ENCODE data around the gene CDK10.

CDK10 gene

GRCh38 chr16:89639385-89639784 is 47.1 kb upstream of the CDK10 start:
- H3K4me2 ChIP-seq (ENCODE audit: low read depth, low read length, poor library complexity, severe bottlenecking), result no peak overlapping the region
- TF ChIP-seq EZH2phosphoT487 (IDR thresholded peaks at IDR 0.05; ENCODE audit: borderline replicate concordance) (no peak), CTCF (conservative IDR thresholded peaks at IDR 0.05; ENCODE audit: low read length) (no peak)
- H3K4me3 ChIP-seq (ENCODE audit: low read length, poor library complexity, severe bottlenecking), result no peak overlapping the region
- no peak overlapping the region for H3K9ac ChIP-seq (ENCODE audit: low read depth, low read length, poor library complexity, severe bottlenecking)
- H3F3A ChIP-seq (ENCODE audit: low read depth), result no peaks in the 10 kb centered on the region
- no peaks in the 10 kb centered on the region for H3K9me2 ChIP-seq (replicated peaks; ENCODE audit: low read depth, low read length)
- H4K20me1 ChIP-seq (ENCODE audit: insufficient read depth, low read length, poor library complexity, severe bottlenecking), result no peaks in the 10 kb centered on the region
- no peak overlapping the region for H2AFZ ChIP-seq (ENCODE audit: low read length)
- H3K27me3 ChIP-seq (ENCODE audit: insufficient read depth, low read length, poor library complexity, severe bottlenecking), result no peaks in the 10 kb centered on the region
- no peaks in the 10 kb centered on the region for H3K4me1 ChIP-seq (ENCODE audit: insufficient read depth, low read length, poor library complexity, severe bottlenecking)
- H3K79me2 ChIP-seq (ENCODE audit: insufficient read depth, low read length), result no peaks in the 10 kb centered on the region
- H3K36me3 ChIP-seq (ENCODE audit: insufficient read depth, low read length), result no peaks in the 10 kb centered on the region
- H3K9me3 ChIP-seq (ENCODE audit: insufficient read depth, low read depth, low read length), result no peaks in the 10 kb centered on the region

DNA sequence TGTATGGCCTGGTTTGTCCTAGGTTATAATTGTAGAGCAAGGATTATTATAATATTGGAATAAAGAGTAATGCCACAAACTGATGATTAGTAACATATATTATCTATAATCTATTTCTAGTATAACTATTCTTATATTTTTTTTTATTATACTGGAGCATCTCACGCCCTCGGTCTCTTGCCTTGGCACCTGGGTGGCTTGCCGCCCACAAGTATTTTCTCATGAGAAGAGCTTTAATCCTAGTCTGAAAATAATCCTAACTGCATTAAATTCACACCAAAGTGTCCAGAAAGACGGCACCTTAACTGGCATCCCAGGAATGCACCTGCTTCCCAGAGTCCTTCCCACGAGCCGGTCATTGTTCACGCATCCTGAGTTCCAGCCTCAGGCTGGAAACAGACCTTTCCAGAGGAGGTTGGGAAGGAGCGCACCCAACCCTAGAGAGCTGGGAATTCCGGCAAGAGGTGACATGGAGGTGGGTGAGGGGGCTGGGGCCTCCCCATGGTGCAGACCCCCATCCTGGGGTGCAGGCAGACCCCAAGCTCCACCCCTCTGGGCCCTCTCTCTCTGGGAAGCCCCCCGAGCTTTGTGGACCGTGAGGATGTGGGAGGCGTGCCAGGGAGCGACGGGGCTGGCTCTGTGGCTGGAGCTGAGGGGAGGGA is 44.9 kb upstream of the CDK10 start:
- H3K4me2 ChIP-seq (ENCODE audit: low read depth, low read length, poor library complexity, severe bottlenecking), result no peak overlapping the region

DNA sequence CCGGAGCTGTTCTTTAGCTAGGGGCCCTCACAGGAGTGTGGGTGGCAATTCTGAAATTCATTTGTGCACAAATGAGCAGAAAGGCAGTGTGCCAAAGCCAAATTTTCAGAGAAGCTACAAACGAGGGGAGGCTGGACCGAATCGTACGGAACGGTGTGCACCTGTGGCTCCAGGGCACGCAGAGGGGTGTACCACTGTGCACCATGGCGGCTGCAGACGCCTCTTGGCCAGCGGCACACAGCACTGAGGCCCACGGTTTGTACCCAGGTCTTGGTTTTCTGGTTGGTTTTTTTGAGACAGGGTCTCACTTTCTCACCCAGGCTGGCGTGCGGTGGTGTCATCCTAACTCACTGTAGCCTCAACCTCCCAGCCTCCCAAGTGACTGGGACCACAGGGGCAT is 43.9 kb upstream of the CDK10 start:
- no peaks in the 10 kb centered on the region for H3K27me3 ChIP-seq (ENCODE audit: insufficient read depth, low read length, poor library complexity, severe bottlenecking)
- H3K36me3 ChIP-seq (ENCODE audit: insufficient read depth, low read length), result peaks cover 5% of the 10 kb centered on the region; the same call in 1 of the 2 replicates
- TF ChIP-seq CTCF (conservative IDR thresholded peaks at IDR 0.05; ENCODE audit: low read length) (no peak), EZH2phosphoT487 (IDR thresholded peaks at IDR 0.05; ENCODE audit: borderline replicate concordance) (no peak)
- H3F3A ChIP-seq (ENCODE audit: low read depth), result no peaks in the 10 kb centered on the region
- no peak overlapping the region for H2AFZ ChIP-seq (ENCODE audit: low read length)
- H3K4me1 ChIP-seq (ENCODE audit: insufficient read depth, low read length, poor library complexity, severe bottlenecking), result no peaks in the 10 kb centered on the region
- H3K9ac ChIP-seq (ENCODE audit: low read depth, low read length, poor library complexity, severe bottlenecking), result no peak overlapping the region
- H3K79me2 ChIP-seq (ENCODE audit: insufficient read depth, low read length), result no peaks in the 10 kb centered on the region
- no peak overlapping the region for H3K4me3 ChIP-seq (ENCODE audit: low read length, poor library complexity, severe bottlenecking)
- H4K20me1 ChIP-seq (ENCODE audit: insufficient read depth, low read length, poor library complexity, severe bottlenecking), result no peaks in the 10 kb centered on the region
- H3K9me2 ChIP-seq (replicated peaks; ENCODE audit: low read depth, low read length), result no peaks in the 10 kb centered on the region
- no peaks in the 10 kb centered on the region for H3K9me3 ChIP-seq (ENCODE audit: insufficient read depth, low read depth, low read length)
- H3K4me2 ChIP-seq (ENCODE audit: low read depth, low read length, poor library complexity, severe bottlenecking), result no peak overlapping the region

More for the DNA sequence above, 44.9 kb upstream of the CDK10 start:
- no peaks in the 10 kb centered on the region for H3K79me2 ChIP-seq (ENCODE audit: insufficient read depth, low read length)
- H3K9me2 ChIP-seq (replicated peaks; ENCODE audit: low read depth, low read length), result no peaks in the 10 kb centered on the region
- H3K27me3 ChIP-seq (ENCODE audit: insufficient read depth, low read length, poor library complexity, severe bottlenecking), result no peaks in the 10 kb centered on the region
- H2AFZ ChIP-seq (ENCODE audit: low read length), result no peak overlapping the region
- H4K20me1 ChIP-seq (ENCODE audit: insufficient read depth, low read length, poor library complexity, severe bottlenecking), result no peaks in the 10 kb centered on the region
- no peaks in the 10 kb centered on the region for H3K9me3 ChIP-seq (ENCODE audit: insufficient read depth, low read depth, low read length)
- no peaks in the 10 kb centered on the region; the same call in 1 of the 2 replicates for H3K36me3 ChIP-seq (ENCODE audit: insufficient read depth, low read length)
- TF ChIP-seq CTCF (conservative IDR thresholded peaks at IDR 0.05; ENCODE audit: low read length), result no peak
- H3F3A ChIP-seq (ENCODE audit: low read depth), result no peaks in the 10 kb centered on the region
- no peaks in the 10 kb centered on the region for H3K4me1 ChIP-seq (ENCODE audit: insufficient read depth, low read length, poor library complexity, severe bottlenecking)
- H3K9ac ChIP-seq (ENCODE audit: low read depth, low read length, poor library complexity, severe bottlenecking), result no peak overlapping the region
- H3K4me3 ChIP-seq (ENCODE audit: low read length, poor library complexity, severe bottlenecking), result no peak overlapping the region
